Muscle of back (tissue), 13 donors: Measurements from ENCODE around the gene CCDC80. TPM values are rescaled to one million over a fixed set of nuclear protein-coding genes. Genes with fewer than 3 reads are reported as not detected.

Experiments
- DNase-seq, 3 donors: peaks; one replicate each; pipeline versions ENCODE4 v3.0.0 to v3.0.0-alpha.2; 2013
- long read RNA-seq, 9 donors: transcript quantifications; one replicate each; lab custom pipeline, GENCODE V29; 2026
- polyA plus RNA-seq, 10 donors: library from polyadenylated mRNA; unstranded; fragments of 120-200 nt; gene quantifications; one replicate each; pipeline ENCODE4 v1.2.1, GENCODE V29; 2013; ENCODE audit not compliant: insufficient read length in 10 of 10

CCDC80 gene
- polyA plus RNA-seq, result 100 to 1,000 TPM in 6 of 10 donors, 10 to 100 TPM in 4; 66.4 to 165 (median 107) TPM
- long read RNA-seq, donor 1, transcript CCDC80-207 (3 exons, 681 nt), result major isoform, 12 of 35 reads
- long read RNA-seq, donor 1, partial matches to known transcripts, result 22 of 35 reads
- long read RNA-seq, donor 1, other reads (novel, unspliced or antisense), result 0 of 35 reads
- long read RNA-seq, donor 2, transcript CCDC80-207 (3 exons, 681 nt), result major isoform, 16 of 32 reads
- long read RNA-seq, donor 2, partial matches to known transcripts, result 15 of 32 reads
- long read RNA-seq, donor 2, other reads (novel, unspliced or antisense), result 0 of 32 reads
- long read RNA-seq, donor 3, result 0 reads
- long read RNA-seq, donor 4, full-length matches to known transcripts, result 16 of 74 reads
- long read RNA-seq, donor 4, partial matches to known transcripts, result 58 of 74 reads
- long read RNA-seq, donor 4, other reads (novel, unspliced or antisense), result 0 of 74 reads
- long read RNA-seq, donor 5, transcript CCDC80-207 (3 exons, 681 nt), result major isoform, 15 of 42 reads
- long read RNA-seq, donor 5, partial matches to known transcripts, result 27 of 42 reads
- long read RNA-seq, donor 5, other reads (novel, unspliced or antisense), result 0 of 42 reads
- long read RNA-seq, donor 6, full-length matches to known transcripts, result 25 of 96 reads
- long read RNA-seq, donor 6, partial matches to known transcripts, result 71 of 96 reads
- long read RNA-seq, donor 6, other reads (novel, unspliced or antisense), result 0 of 96 reads
- long read RNA-seq, donor 7, full-length matches to known transcripts, result 6 of 32 reads
- long read RNA-seq, donor 7, partial matches to known transcripts, result 26 of 32 reads
- long read RNA-seq, donor 7, other reads (novel, unspliced or antisense), result 0 of 32 reads
- long read RNA-seq, donor 8, full-length matches to known transcripts, result 22 of 69 reads
- long read RNA-seq, donor 8, partial matches to known transcripts, result 47 of 69 reads
- long read RNA-seq, donor 8, other reads (novel, unspliced or antisense), result 0 of 69 reads
- long read RNA-seq, donor 9, partial matches to known transcripts, result 0 of 5 reads
- long read RNA-seq, donor 9, other reads (novel, unspliced or antisense), result 0 of 5 reads

- DNase-seq, result peak; percentile 75 to 89 (median 88)
These were observed at the start of gene CCDC80 for GRCh38 chr3:112640930-112641801. TSS of gene CCDC80 (minus strand) at chr3:112641143. CDS start at chr3:112639905, 1,238 bp downstream.

GRCh38 chr3:112689989-112690388 is 49.0 kb upstream of the CCDC80 start:
- DNase-seq, result no peak

- no peak for DNase-seq
These were observed 48.4 kb upstream of the CCDC80 start for GRCh38 chr3:112689385-112689784.

- no peak for DNase-seq
These were observed 47.9 kb upstream of the CCDC80 start for GRCh38 chr3:112688819-112689218.

GRCh38 chr3:112688085-112688769 is 47.3 kb upstream of the CCDC80 start:
- DNase-seq, result peak in 1 of 3 donors; percentile 70

- DNase-seq, result no peak
These were observed 46.7 kb upstream of the CCDC80 start for GRCh38 chr3:112687616-112688015.

- no peak for DNase-seq
These were observed 46.3 kb upstream of the CCDC80 start for GRCh38 chr3:112687211-112687610.

GRCh38 chr3:112685956-112686799 is 45.2 kb upstream of the CCDC80 start:
- DNase-seq, result no peak

GRCh38 chr3:112685420-112685819 is 44.5 kb upstream of the CCDC80 start:
- DNase-seq, result peak in 2 of 3 donors; percentile 28 to 87

GRCh38 chr3:112682361-112682760 is 41.4 kb upstream of the CCDC80 start:
- DNase-seq, result no peak

- DNase-seq, result peak; percentile 38 to 93 (median 51)
These were observed 40.9 kb upstream of the CCDC80 start for GRCh38 chr3:112681822-112682325.

GRCh38 chr3:112676659-112677234 is 35.8 kb upstream of the CCDC80 start:
- peak in 2 of 3 donors; percentile 55 to 96 for DNase-seq

GRCh38 chr3:112675943-112676535 is 35.1 kb upstream of the CCDC80 start:
- DNase-seq, result no peak

GRCh38 chr3:112675349-112675748 is 34.4 kb upstream of the CCDC80 start:
- no peak for DNase-seq

- DNase-seq, result no peak
These were observed 32.0 kb upstream of the CCDC80 start for GRCh38 chr3:112672716-112673541.

GRCh38 chr3:112671930-112672715 is 31.2 kb upstream of the CCDC80 start:
- peak in 2 of 3 donors; percentile 32 to 97 for DNase-seq

- no peak for DNase-seq
These were observed 29.9 kb upstream of the CCDC80 start for GRCh38 chr3:112670824-112671223.
